ENCODE data around the gene AK3. TPM values are rescaled to one million over a fixed set of nuclear protein-coding genes. Genes with fewer than 3 reads are reported as not detected.

The AK3 gene
- total and polyA plus RNA-seq, 2 of the 8 experiments (the other 6 are each of a cell fraction or from before 2014, with no cell fraction given) = 8.9 to 30.0 TPM

GRCh38 chr9:4725706-4726442 lies 15.1 kb downstream of the AK3 start (continued):
- TF ChIP-seq SAP30 (IDR thresholded peaks at IDR 0.05; ENCODE audit: insufficient read depth, insufficient replicate concordance, low read length) = no peak
- TF ChIP-seq YY1 (IDR thresholded peaks at IDR 0.05; ENCODE audit: low read depth, low read length) = no peak

Data from H1 (cell line).